Body of pancreas (tissue), 4 donors: ENCODE results near the gene ADGRD2. TPM values are rescaled to one million over a fixed set of nuclear protein-coding genes. Genes with fewer than 3 reads are reported as not detected.

ENCODE experiments used
- ATAC-seq: fragments of 150-250 bp; one replicate; pipeline ENCODE4 v1.9.1; 2016
- DNase-seq, 4 donors: peaks; one replicate each; pipeline ENCODE4 v3.0.0-alpha.2; 2019
- H3K27ac ChIP-seq, 4 donors: fragments of 200-600 bp; sonication (generic); 1 replicate in 3 of 4; 2 replicates in 1 of 4; pipeline versions ENCODE4 v1.5.1 to v1.6.1; 2016 to 2019; ENCODE audit warnings: mild to moderate bottlenecking in 1 of 4, mixed read lengths in 1 of 4, moderate library complexity in 1 of 4
- H3K27me3 ChIP-seq, 2 donors: fragments of 200-600 bp; sonication (generic); one replicate each; pipeline ENCODE4 v1.6.0; 2016; ENCODE audit warnings: mild to moderate bottlenecking in 1 of 2
- H3K36me3 ChIP-seq, 2 donors: fragments of 200-600 bp; sonication (generic); replicated peaks in 1 of 2; 2 replicates each; pipeline ENCODE4 v1.5.1; 2016; ENCODE audit warnings: low read depth in 2 of 2; ENCODE audit not compliant: insufficient read depth in 1 of 2
- H3K4me1 ChIP-seq: fragments of 200-600 bp; sonication (generic); one replicate; pipeline ENCODE4 v1.6.0; 2016
- H3K4me3 ChIP-seq, 2 donors: fragments of 200-600 bp; sonication (generic); 1 replicate in 1 of 2; 2 replicates in 1 of 2; pipeline ENCODE4 v1.5.1; 2016 to 2019
- H3K9me3 ChIP-seq, 3 donors: fragments of 200-600 bp; sonication (generic); 1 replicate in 2 of 3; 2 replicates in 1 of 3; pipeline ENCODE4 v1.5.1; 2016
- CTCF ChIP-seq, 7 experiments: fragments of 450-650 bp in 4 of 7; fragments of 200-600 bp in 3 of 7; sonication (generic) in 3 of 7; IDR thresholded peaks; one replicate each; pipeline ENCODE4 v1.5.1; 2016 to 2019; ENCODE audit warnings: antibody characterized with exemption in 7 of 7
- POLR2A ChIP-seq, 3 donors: fragments of 450-650 bp; IDR thresholded peaks; one replicate each; pipeline ENCODE4 v1.6.1; 2016; ENCODE audit warnings: antibody characterized with exemption in 3 of 3, mild to moderate bottlenecking in 2 of 3
- WGBS, 2 donors: methylation state at CpG; one replicate each; pipeline ENCODE4 v1.1.5; 2017; 5-methylcytosine and 5-hydroxymethylcytosine counted together
- intact Hi-C: fragments of 100-400 bp; cut with DNase I; formaldehyde crosslinking; loops from one replicate; pipeline ENCODE4 v1.15.1; 2023
- total RNA-seq, 2 donors: library from RNA; depleted of rRNA; stranded (reverse); fragments of >200 nt; gene quantifications; one replicate each; pipeline ENCODE4 v1.1.0, GENCODE V29; 2016

The ADGRD2 gene
- total RNA-seq, 2 donors from 2014 or later = not detected

DNA sequence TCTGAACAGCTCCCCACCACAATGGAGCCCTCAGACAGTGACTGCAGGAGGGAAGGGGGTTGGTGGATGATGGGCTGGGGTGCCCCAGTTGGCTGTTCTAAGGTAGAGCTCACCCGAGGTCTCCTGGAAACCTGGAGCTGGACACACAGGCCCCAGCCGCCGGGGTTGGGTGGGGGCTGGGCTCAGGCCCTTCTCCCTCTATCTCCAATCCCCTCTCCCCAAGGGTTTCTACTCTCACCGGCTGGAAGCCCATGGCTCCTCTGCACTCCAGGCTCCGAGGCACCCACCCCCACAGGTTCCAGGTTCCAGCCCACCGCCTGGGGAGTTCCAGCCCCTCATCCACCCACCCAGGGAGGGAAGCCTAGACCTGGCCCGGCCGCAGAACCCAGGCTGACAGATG lies 56.2 kb downstream of the ADGRD2 start:
- intact Hi-C loops = no loop called here
- DNase-seq = no peak
- Histone ChIP-seq H3K4me3 (no peak overlapping the region), H3K27me3 (peaks cover 0 to 20% of the 10 kb centered on the region in 2 donors), H3K27ac (no peak overlapping the region), H3K36me3 (no peaks in the 10 kb centered on the region), H3K9me3 (no peaks in the 10 kb centered on the region), H3K4me1 (peaks cover 19% of the 10 kb centered on the region)
- no peak for ATAC-seq
- WGBS, 2 donors = 89 to 91% methylated on average over 6 to 8 of the region's 8 CpGs
- no peak for TF ChIP-seq POLR2A (IDR thresholded peaks at IDR 0.05)
- no peak for TF ChIP-seq CTCF (IDR thresholded peaks at IDR 0.05)

DNA sequence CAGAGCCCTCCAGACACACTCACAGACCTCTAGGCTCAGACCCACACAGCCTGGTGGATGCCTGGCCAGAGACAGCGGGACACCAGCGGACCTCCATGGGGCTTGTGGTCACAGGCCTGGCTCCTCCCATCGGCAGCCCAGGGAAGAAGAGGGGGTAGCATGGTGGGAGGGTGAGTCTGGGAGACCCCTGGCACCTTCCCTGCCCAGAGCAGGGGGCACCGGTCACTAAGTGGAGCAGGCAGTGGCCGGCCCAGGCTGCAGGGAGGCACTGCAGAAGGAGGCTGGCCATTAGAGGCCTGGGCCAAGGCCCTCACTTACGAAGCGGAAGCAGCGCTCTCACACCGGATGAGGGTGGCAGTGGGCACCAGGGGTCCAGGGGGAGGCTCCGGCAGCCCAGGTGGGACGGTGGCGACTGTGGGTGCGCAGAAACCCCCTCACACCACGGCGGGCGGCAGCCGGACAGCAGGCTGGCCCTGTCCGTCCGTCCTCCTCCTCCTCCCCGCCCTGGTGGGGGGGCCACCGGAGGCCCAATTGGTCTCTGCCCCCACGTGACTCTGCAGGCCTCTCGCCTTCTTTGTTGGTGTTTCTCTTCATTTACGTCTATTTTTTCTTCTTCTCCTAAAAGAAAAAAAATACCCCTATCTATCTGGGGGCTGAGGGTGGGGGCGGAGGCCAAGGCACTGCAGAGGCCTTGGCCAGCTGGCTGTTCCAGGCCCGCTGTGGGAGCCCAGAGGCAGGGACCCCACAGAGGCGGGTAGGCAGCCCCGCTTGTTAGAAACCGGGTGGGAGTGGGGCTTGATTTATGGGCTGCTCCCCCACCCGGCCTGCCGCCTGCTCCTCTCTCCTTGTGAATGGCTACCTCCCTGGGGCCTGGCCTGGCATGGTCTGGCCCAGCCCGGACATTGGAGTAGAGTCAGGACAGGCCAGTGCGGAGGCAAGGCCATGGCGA lies 57.0 kb downstream of the ADGRD2 start, which contains the start of gene NR5A1:
Gene NR5A1, minus strand, starts transcription at position 469 of the 949 bp plus-strand sequence. CDS start 4,004 bp downstream, outside the sequence.
- Histone ChIP-seq H3K9me3 (no peaks in the 10 kb centered on the region), H3K4me3 (no peak within 1 kb of the TSS), H3K27ac (no peak within 1 kb of the TSS), H3K4me1 (peaks cover 23% of the 10 kb centered on the region), H3K36me3 (no peaks in the 10 kb centered on the region), H3K27me3 (peaks cover 0 to 20% of the 10 kb centered on the region in 2 donors)
- TF ChIP-seq POLR2A (IDR thresholded peaks at IDR 0.05) = no peak
- no peak for TF ChIP-seq CTCF (IDR thresholded peaks at IDR 0.05)
- WGBS, 2 donors = 91 to 92% methylated on average over 16 to 33 of the region's 34 CpGs
- ATAC-seq (no peak), DNase-seq (no peak)
- intact Hi-C loops = no loop called here

DNA sequence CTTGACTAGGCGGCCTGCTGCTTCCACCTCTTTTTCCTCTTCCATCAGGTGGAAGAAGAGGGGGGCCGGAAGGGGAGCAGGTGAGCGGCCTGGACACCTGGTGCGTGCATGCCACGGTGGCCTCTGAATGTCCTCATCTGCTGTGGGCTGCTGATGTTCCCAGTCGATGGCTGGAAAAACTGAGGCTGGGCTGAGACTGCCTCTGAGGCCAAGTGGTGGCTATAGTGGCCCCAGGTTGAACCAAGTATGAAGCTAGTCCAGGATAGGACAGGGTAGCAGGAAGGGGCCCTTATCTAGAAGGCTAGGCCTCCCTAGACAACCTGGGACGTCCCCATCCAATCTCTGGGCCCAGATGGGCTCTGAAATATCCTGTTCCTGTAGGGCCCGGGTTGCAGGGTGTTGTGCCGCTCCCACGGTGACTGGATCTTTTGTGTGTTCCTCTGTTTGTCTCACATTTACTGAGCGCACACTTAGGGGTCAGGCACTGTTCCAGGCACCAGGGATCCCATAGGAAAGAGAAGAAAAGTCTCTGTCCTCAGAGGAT lies 57.7 kb downstream of the ADGRD2 start:
- WGBS, 2 donors = 84 to 92% methylated on average over 7 to 11 of the region's 11 CpGs

DNA sequence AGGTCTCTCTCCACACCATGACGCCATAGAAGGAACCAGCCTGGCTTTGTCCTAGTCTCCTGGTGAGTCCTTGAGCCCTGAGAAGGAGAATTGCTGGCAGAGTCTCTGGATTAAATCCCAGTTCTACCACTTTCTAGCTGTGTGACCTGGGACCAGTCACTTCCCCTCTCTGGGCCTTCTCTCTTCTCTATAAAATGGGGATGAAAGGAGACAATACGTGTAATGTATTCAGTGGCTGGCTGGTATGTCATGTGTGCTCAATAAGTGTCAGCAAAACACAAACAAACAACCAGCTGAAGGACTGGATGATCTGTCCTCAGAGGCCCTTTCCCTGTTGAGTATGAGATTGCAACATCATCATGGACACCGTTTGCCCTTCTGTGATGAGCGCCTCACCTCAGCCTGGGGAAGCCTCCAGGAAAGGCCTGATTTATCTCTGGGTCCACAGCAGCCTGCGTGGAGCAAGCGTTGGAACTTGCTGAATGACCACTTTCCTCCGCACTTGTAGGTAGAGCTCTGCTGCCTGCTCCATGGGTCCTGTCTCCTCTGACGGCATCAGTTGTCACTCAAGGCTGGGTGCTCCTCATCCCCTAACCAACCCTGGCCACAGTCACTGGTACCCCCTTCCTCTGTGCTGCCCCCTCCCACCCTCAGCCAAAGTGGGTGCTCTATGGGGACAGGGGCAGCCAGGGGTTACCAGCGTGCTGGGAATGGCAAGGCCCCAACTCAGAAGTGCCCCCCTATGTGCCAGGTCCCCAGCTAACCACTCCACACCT lies 60.6 kb downstream of the ADGRD2 start:
- Histone ChIP-seq H3K27ac (no peak overlapping the region), H3K9me3 (no peaks in the 10 kb centered on the region), H3K4me1 (peaks cover 5% of the 10 kb centered on the region), H3K27me3 (no peaks in the 10 kb centered on the region), H3K36me3 (no peaks in the 10 kb centered on the region), H3K4me3 (no peak overlapping the region)
- intact Hi-C loops = no loop called here
- DNase-seq = no peak
- whole genome bisulfite sequencing, 2 donors = 71 to 78% methylated on average over 8 to 9 of the region's 9 CpGs
- no peak for ATAC-seq
- TF ChIP-seq POLR2A (IDR thresholded peaks at IDR 0.05) (no peak), CTCF (IDR thresholded peaks at IDR 0.05) (no peak)

More for the DNA sequence above, 57.7 kb downstream of the ADGRD2 start:
- H3K9me3 ChIP-seq = no peaks in the 10 kb centered on the region
- no peaks in the 10 kb centered on the region for H3K36me3 ChIP-seq
- DNase-seq (no peak), ATAC-seq (no peak)
- no peak for TF ChIP-seq CTCF (IDR thresholded peaks at IDR 0.05)
- no peak for TF ChIP-seq POLR2A (IDR thresholded peaks at IDR 0.05)
- peaks cover 24% of the 10 kb centered on the region for H3K4me1 ChIP-seq
- H3K27me3 ChIP-seq = peaks cover 0 to 13% of the 10 kb centered on the region in 2 donors
- H3K27ac ChIP-seq = no peak overlapping the region
- H3K4me3 ChIP-seq = no peak overlapping the region
- intact Hi-C loops = no loop called here
